ENCODE measurements around the gene PRPSAP2. TPM values are rescaled to one million over a fixed set of nuclear protein-coding genes. Genes with fewer than 3 reads are reported as not detected.

The PRPSAP2 gene
- polyA plus RNA-seq, 1 donor from 2014 or later: 358 TPM

DNA sequence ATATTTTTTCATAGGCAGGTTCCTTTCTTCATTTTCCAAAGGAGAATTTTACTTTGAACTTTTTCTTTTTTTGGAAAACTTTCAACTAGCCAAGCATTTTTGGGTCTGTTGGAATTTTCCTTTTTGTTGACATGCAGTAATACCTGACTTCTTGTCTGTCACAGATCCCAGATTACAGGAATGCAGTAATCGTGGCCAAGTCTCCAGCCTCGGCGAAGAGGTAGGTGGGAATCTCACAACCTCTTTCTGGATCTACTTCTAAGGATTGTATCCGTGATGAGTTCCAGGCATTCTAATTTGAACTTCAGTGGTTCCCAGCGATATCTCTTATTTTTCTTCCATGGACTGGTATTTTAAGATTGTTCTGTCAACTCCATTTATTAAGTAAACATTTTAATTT is 31.7 kb downstream of the PRPSAP2 start:
- no peak overlapping the region for H3K27ac ChIP-seq (ENCODE audit: low read length)
- no peak for TF ChIP-seq REST (IDR thresholded peaks at IDR 0.05; ENCODE audit: borderline replicate concordance)
- TF ChIP-seq RAD21 (conservative IDR thresholded peaks at IDR 0.05): no peak
- TF ChIP-seq SMC3 (conservative IDR thresholded peaks at IDR 0.05; ENCODE audit: poor library complexity): no peak
- TF ChIP-seq EZH2 (IDR thresholded peaks at IDR 0.05; ENCODE audit: borderline replicate concordance, insufficient read depth, low read length, poor library complexity, severe bottlenecking): no peak
- TF ChIP-seq, protein P1, sequence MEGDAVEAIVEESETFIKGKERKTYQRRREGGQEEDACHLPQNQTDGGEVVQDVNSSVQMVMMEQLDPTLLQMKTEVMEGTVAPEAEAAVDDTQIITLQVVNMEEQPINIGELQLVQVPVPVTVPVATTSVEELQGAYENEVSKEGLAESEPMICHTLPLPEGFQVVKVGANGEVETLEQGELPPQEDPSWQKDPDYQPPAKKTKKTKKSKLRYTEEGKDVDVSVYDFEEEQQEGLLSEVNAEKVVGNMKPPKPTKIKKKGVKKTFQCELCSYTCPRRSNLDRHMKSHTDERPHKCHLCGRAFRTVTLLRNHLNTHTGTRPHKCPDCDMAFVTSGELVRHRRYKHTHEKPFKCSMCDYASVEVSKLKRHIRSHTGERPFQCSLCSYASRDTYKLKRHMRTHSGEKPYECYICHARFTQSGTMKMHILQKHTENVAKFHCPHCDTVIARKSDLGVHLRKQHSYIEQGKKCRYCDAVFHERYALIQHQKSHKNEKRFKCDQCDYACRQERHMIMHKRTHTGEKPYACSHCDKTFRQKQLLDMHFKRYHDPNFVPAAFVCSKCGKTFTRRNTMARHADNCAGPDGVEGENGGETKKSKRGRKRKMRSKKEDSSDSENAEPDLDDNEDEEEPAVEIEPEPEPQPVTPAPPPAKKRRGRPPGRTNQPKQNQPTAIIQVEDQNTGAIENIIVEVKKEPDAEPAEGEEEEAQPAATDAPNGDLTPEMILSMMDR (IDR thresholded peaks at IDR 0.05; ENCODE audit: poor library complexity, severe bottlenecking): no peak
- no peak for TF ChIP-seq EP300 (conservative IDR thresholded peaks at IDR 0.05; ENCODE audit: poor library complexity, severe bottlenecking)
- no peak for TF ChIP-seq MXI1 (conservative IDR thresholded peaks at IDR 0.05; ENCODE audit: poor library complexity, severe bottlenecking)
- TF ChIP-seq POLR2AphosphoS5 (IDR thresholded peaks at IDR 0.05): no peak
- TF ChIP-seq TAF1 (IDR thresholded peaks at IDR 0.05; ENCODE audit: low read depth): no peak
- H3K4me3 ChIP-seq (ENCODE audit: low read length): no peak overlapping the region
- no peaks in the 10 kb centered on the region for H3K9me2 ChIP-seq (ENCODE audit: insufficient read depth, low read length)
- no peaks in the 10 kb centered on the region for H3K27me3 ChIP-seq (ENCODE audit: insufficient read depth, low read depth, low read length)
- H3K9me3 ChIP-seq (ENCODE audit: low read length): no peaks in the 10 kb centered on the region
- H3K4me2 ChIP-seq (ENCODE audit: low read length): no peak overlapping the region
- peaks cover 6% of the 10 kb centered on the region for H3K36me3 ChIP-seq (ENCODE audit: insufficient read depth, low read length)
- no peaks in the 10 kb centered on the region for H3K79me2 ChIP-seq (replicated peaks; ENCODE audit: insufficient read depth, low read length)
- H3K9ac ChIP-seq (ENCODE audit: low read length): no peak overlapping the region
- H4K20me1 ChIP-seq (ENCODE audit: insufficient read depth): no peaks in the 10 kb centered on the region
- no peaks in the 10 kb centered on the region for H3F3A ChIP-seq (ENCODE audit: insufficient read depth, low read length, poor library complexity, severe bottlenecking)
- H2AFZ ChIP-seq (ENCODE audit: low read depth, low read length): no peak overlapping the region

DNA sequence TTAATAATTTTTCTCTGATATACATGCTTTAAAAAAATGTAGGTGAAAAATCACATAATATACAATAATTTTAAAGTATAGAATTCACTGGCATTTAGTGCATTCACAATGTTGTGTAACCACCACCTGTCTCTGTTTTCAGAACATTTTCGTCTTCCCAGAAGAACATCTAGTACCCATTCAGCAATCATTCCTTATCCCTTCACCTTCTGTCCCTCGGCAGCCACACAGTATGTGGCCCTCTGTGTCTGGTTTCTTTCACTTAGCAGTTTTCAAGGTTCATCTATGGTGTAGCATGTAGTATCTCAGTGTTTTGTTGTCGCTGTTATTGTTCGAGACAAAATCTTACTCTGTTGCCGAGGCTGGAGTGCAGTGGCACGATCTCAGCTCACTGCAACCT is 33.6 kb downstream of the PRPSAP2 start:
- Histone ChIP-seq H3K4me3 (ENCODE audit: low read length) (no peak overlapping the region), H3K36me3 (ENCODE audit: insufficient read depth, low read length) (peaks cover 9% of the 10 kb centered on the region), H3K79me2 (replicated peaks; ENCODE audit: insufficient read depth, low read length) (no peaks in the 10 kb centered on the region), H2AFZ (ENCODE audit: low read depth, low read length) (no peak overlapping the region), H4K20me1 (ENCODE audit: insufficient read depth) (no peaks in the 10 kb centered on the region), H3K27ac (ENCODE audit: low read length) (no peak overlapping the region), H3K9ac (ENCODE audit: low read length) (no peak overlapping the region), H3K4me2 (ENCODE audit: low read length) (no peak overlapping the region), H3K9me3 (ENCODE audit: low read length) (no peaks in the 10 kb centered on the region), H3K27me3 (ENCODE audit: insufficient read depth, low read depth, low read length) (no peaks in the 10 kb centered on the region), H3F3A (ENCODE audit: insufficient read depth, low read length, poor library complexity, severe bottlenecking) (no peaks in the 10 kb centered on the region), H3K9me2 (ENCODE audit: insufficient read depth, low read length) (no peaks in the 10 kb centered on the region)
- no peak for TF ChIP-seq SMC3 (conservative IDR thresholded peaks at IDR 0.05; ENCODE audit: poor library complexity)

GRCh38 chr17:18896146-18896545 is 38.2 kb downstream of the PRPSAP2 start:
- Histone ChIP-seq H3K4me3 (ENCODE audit: low read length) (no peak overlapping the region), H3K27ac (ENCODE audit: low read length) (no peak overlapping the region), H3F3A (ENCODE audit: insufficient read depth, low read length, poor library complexity, severe bottlenecking) (no peaks in the 10 kb centered on the region), H3K9me2 (ENCODE audit: insufficient read depth, low read length) (no peaks in the 10 kb centered on the region), H3K9me3 (ENCODE audit: low read length) (no peaks in the 10 kb centered on the region), H2AFZ (ENCODE audit: low read depth, low read length) (no peak overlapping the region), H3K79me2 (replicated peaks; ENCODE audit: insufficient read depth, low read length) (no peaks in the 10 kb centered on the region), H3K27me3 (ENCODE audit: insufficient read depth, low read depth, low read length) (no peaks in the 10 kb centered on the region), H3K9ac (ENCODE audit: low read length) (no peak overlapping the region), H3K36me3 (ENCODE audit: insufficient read depth, low read length) (peaks cover 9% of the 10 kb centered on the region), H4K20me1 (ENCODE audit: insufficient read depth) (no peaks in the 10 kb centered on the region), H3K4me2 (ENCODE audit: low read length) (no peak overlapping the region)
- TF ChIP-seq TAF1 (IDR thresholded peaks at IDR 0.05; ENCODE audit: low read depth) (no peak), EZH2 (IDR thresholded peaks at IDR 0.05; ENCODE audit: borderline replicate concordance, insufficient read depth, low read length, poor library complexity, severe bottlenecking) (no peak), RAD21 (conservative IDR thresholded peaks at IDR 0.05) (no peak), SMC3 (conservative IDR thresholded peaks at IDR 0.05; ENCODE audit: poor library complexity) (no peak), REST (IDR thresholded peaks at IDR 0.05; ENCODE audit: borderline replicate concordance) (no peak), POLR2AphosphoS5 (IDR thresholded peaks at IDR 0.05) (no peak), MXI1 (conservative IDR thresholded peaks at IDR 0.05; ENCODE audit: poor library complexity, severe bottlenecking) (no peak)
- TF ChIP-seq, protein P1 (IDR thresholded peaks at IDR 0.05; ENCODE audit: poor library complexity, severe bottlenecking): no peak

All from neural cell (in vitro differentiated cells).